Activated naive CD8-positive, alpha-beta T cell treated with anti-CD3 and anti-CD28 coated beads for 36 hours (primary cell): ENCODE measurements around the gene TXNRD2. TPM values are rescaled to one million over a fixed set of nuclear protein-coding genes. Genes with fewer than 3 reads are reported as not detected.
A peak's percentile ranks its signal among the peaks of the same experiment; 100 is the strongest.

Experiments used
- DNase-seq: peaks from one replicate; pipeline ENCODE4 v3.0.0; 2021
- H3K27ac Mint-ChIP-seq: one replicate; pipeline ENCODE4 v1.8.0; 2022; ENCODE audit warnings: mild to moderate bottlenecking, moderate library complexity, mixed read lengths
- H3K27me3 Mint-ChIP-seq: one replicate; pipeline ENCODE4 v1.8.0; 2022; ENCODE audit warnings: mild to moderate bottlenecking, mixed read lengths
- H3K36me3 Mint-ChIP-seq: one replicate; pipeline ENCODE4 v1.8.0; 2021; ENCODE audit warnings: mild to moderate bottlenecking, mixed read lengths
- H3K4me1 Mint-ChIP-seq: one replicate; pipeline ENCODE4 v1.8.0; 2021; ENCODE audit warnings: mixed read lengths
- H3K4me3 Mint-ChIP-seq: one replicate; pipeline ENCODE4 v1.8.0; 2022; ENCODE audit warnings: mild to moderate bottlenecking, moderate library complexity, mixed read lengths
- H3K9me3 Mint-ChIP-seq: one replicate; pipeline ENCODE4 v1.8.0; 2022; ENCODE audit warnings: mixed read lengths
- total RNA-seq, 2 experiments: library from RNA; stranded (reverse); gene quantifications; one replicate each; pipeline ENCODE4 v1.2.3, GENCODE V29; 2021

The TXNRD2 gene
- total RNA-seq: 10 to 100 TPM; 20.3 to 20.9 TPM

DNA sequence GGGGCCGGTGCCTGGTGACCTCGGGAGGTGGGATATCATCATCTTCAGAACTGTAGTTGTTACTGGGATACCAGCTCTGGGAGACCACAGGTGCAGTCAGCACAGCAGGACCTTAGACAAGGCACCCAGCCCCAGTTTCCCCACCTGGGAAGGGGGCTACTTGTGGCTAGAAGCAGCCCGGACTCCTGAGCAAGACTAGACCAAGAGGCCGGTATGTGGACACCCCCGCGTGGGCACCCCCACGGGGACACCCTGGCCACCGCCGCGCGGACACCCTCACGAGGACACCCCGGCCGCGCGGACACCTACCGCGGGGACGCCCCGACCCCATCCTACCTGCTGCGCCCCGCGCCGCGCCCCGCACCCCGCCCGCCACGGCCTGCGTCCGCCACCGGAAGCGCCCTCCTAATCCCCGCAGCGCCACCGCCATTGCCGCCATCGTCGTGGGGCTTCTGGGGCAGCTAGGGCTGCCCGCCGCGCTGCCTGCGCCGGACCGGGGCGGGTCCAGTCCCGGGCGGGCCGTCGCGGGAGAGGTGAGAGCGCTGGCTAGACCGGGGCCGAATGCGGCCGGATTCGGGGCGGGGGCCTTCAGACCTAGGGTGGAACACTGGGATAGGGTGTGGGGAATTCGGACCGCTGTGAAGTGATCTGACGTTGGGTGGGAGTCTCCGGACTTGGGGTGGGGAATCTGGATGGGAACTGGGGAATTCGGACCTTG lies at the start of gene TXNRD2, which contains the start of gene COMT:
TXNRD2 (minus strand) TSS at position 454 of the 718 bp plus-strand sequence; CDS start at position 439, 15 bp downstream.
COMT (plus strand) TSS at position 408 of the 718 bp plus-strand sequence. CDS start 20,755 bp downstream, outside the sequence.
- Mint-ChIP-seq H3K27ac (peak within 1 kb of the TSS; percentile 96), H3K9me3 (peaks cover 5% of the 10 kb centered on the region), H3K27me3 (no peaks in the 10 kb centered on the region), H3K4me3 (peak within 1 kb of the TSS; percentile 98), H3K36me3 (peaks cover 35% of the 10 kb centered on the region), H3K4me1 (peaks cover 32% of the 10 kb centered on the region)
- DNase-seq: peak; percentile 79

DNA sequence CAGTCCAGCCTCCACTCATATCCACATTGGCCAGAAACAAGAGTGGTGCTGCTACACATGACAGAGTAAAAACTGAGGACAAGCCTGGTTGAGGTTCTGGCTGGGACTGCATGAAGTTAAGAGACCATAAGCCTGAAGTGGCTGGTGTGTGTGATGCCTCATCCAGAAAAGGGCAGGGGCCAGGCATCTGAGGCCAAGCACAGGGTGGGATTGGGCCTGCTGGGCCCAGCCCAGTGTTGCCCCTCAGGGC lies 49.7 kb upstream of the TXNRD2 start:
- Mint-ChIP-seq H3K27me3 (no peaks in the 10 kb centered on the region), H3K27ac (no peak overlapping the region), H3K4me3 (no peak overlapping the region), H3K9me3 (no peaks in the 10 kb centered on the region), H3K4me1 (no peaks in the 10 kb centered on the region), H3K36me3 (no peaks in the 10 kb centered on the region)
- DNase-seq: no peak

DNA sequence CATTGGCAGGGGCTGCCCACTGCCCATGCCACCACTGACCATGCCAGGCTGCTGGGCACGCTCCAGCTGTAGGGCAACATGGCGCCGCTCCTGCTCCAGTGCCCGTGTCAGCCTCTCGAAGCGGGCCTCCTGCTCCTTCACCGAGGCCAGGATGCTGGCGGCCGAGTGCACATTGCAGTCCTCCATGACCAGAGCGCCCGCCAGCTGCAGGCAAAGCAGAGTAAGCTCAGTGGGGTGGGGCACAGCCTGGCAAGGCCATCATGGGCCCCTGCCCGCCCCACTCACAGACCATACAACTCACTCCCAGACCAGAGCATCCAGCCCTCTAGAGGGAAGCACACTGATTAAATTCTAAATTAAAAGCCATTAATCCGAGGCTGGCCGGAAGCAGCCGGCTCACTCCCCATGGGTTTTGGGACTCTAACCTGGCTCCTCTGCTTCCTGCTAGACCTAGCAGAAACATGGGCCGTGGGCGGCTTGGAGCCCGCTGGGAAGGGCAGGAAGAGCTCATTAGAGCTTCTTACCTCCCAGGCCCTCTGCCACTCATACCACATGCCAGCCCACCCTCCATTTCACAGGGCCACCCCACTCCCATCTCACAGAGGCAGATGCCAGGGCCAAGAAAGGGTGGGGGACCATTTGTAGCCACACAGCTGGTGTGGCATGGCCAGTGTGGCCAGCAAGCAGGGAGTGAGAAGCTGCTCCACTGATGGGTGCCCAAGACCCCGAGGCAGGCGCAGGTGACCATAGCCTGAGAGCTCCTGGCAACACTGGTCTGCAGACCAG lies 49.2 kb upstream of the TXNRD2 start:
- Mint-ChIP-seq H3K9me3 (no peaks in the 10 kb centered on the region), H3K36me3 (no peaks in the 10 kb centered on the region), H3K4me1 (no peaks in the 10 kb centered on the region)

DNA sequence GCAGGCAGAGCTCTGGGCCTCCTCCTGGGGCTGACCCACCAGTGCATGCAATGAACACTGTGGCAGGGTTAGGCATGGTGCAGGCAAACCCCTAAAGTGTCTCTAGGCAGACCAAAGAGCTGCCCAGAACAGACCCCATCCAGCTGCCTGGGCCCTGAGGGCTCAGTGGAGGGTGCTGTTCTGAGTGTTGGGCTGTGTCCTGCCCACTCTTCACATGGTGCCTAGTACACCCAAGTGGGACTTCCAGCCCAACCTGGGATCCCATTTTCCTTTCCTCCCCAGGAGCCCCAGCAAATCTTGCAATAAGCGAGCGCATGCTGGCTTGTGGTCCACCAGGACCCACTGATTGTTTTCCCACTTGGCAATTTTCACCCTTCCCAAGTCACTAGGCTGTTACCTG lies 48.6 kb upstream of the TXNRD2 start:
- Mint-ChIP-seq H3K9me3 (no peaks in the 10 kb centered on the region), H3K27ac (no peak overlapping the region), H3K4me1 (no peaks in the 10 kb centered on the region), H3K36me3 (no peaks in the 10 kb centered on the region), H3K27me3 (no peaks in the 10 kb centered on the region), H3K4me3 (no peak overlapping the region)
- no peak for DNase-seq

More for the DNA sequence above, 49.2 kb upstream of the TXNRD2 start:
- no peak overlapping the region for H3K27ac Mint-ChIP-seq
- H3K27me3 Mint-ChIP-seq: no peaks in the 10 kb centered on the region
- no peak for DNase-seq
- no peak overlapping the region for H3K4me3 Mint-ChIP-seq

DNA sequence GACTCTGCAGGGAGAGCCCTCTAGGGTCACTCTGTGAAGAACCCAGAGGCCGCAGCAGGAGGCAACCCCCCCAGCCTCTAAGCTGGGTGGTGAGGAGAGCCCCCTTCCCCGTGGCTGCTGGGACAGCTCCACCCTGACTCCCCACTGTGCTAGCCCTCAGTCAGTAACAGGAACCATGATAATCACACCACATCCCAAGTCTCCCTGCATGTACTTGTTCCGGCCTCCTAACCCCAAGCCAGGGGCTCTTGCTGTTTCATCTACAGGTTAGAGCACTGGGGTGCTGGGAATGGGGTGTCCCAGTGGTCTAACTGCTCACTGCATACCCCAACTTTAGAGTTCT lies 48.1 kb upstream of the TXNRD2 start:
- H3K9me3 Mint-ChIP-seq: no peaks in the 10 kb centered on the region
- no peak for DNase-seq
- H3K36me3 Mint-ChIP-seq: no peaks in the 10 kb centered on the region
- H3K4me3 Mint-ChIP-seq: no peak overlapping the region
- peaks cover 3% of the 10 kb centered on the region for H3K27me3 Mint-ChIP-seq
- no peak overlapping the region for H3K27ac Mint-ChIP-seq
- no peaks in the 10 kb centered on the region for H3K4me1 Mint-ChIP-seq

DNA sequence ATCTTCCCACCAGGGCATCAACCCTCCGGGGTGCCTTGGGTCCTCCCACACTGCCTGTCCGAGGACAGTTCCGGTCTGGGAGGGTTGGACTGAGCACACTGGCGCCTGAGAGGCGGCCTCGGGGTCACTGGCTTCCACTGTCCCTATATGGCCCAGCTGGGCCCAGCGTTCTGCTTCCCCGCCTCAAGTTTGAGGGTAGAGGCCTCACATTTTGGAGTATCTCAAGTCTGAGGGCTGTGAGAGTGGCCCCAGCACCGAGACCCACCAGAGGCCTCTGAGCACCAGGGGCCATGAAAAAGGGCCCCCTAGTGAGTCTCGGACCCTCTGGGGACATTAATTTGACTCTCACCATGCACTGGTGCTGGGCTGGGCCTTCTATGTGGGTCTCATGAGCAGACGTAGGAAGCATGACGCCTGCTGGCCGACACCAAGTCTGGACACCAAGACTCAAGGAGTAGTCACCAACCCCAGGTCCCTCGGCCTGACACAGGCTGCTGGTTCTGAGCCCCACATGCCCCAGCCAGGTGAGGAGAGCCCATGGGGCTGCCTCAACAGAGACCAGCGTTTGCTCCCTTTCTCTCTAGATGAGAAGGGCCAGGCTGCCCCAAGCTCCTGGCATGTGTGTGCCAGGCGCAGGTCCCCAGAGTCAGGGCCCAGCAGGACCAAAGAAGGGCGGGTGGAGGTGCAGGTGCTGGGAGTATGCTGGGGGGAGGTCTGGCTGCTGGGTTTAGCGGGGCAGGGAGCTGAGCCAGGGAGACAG lies 47.5 kb upstream of the TXNRD2 start:
- no peaks in the 10 kb centered on the region for H3K36me3 Mint-ChIP-seq
- no peaks in the 10 kb centered on the region for H3K9me3 Mint-ChIP-seq
- peaks cover 3% of the 10 kb centered on the region for H3K27me3 Mint-ChIP-seq
- no peaks in the 10 kb centered on the region for H3K4me1 Mint-ChIP-seq
- no peak overlapping the region for H3K4me3 Mint-ChIP-seq
- H3K27ac Mint-ChIP-seq: no peak overlapping the region
- no peak for DNase-seq

DNA sequence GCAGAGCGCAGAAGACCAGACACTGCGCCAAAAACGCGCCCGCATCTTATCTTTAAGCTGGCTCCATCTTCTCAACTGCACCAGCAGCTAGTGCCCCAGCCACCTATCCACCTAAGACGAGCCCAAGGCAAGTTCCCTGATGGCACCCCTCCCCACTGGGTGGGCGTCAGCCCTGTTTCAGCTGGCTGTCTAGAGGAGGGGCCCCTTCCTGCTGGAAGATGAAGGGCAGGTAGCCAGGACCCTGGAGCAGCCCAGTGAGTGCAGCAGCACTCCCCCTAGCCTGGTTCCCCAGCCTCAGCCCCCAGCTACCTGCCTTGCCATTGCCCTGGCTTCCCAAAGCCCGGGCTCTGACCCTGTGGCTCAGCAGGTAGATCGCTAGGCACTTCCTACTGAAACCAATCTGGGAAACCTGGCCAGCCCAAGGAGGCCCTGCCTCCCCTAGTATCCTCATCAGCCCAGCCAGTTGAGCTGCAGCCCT lies 46.8 kb upstream of the TXNRD2 start:
- Mint-ChIP-seq H3K9me3 (no peaks in the 10 kb centered on the region), H3K4me3 (no peak overlapping the region), H3K27me3 (peaks cover 3% of the 10 kb centered on the region), H3K36me3 (no peaks in the 10 kb centered on the region), H3K4me1 (no peaks in the 10 kb centered on the region), H3K27ac (no peak overlapping the region)
- no peak for DNase-seq

DNA sequence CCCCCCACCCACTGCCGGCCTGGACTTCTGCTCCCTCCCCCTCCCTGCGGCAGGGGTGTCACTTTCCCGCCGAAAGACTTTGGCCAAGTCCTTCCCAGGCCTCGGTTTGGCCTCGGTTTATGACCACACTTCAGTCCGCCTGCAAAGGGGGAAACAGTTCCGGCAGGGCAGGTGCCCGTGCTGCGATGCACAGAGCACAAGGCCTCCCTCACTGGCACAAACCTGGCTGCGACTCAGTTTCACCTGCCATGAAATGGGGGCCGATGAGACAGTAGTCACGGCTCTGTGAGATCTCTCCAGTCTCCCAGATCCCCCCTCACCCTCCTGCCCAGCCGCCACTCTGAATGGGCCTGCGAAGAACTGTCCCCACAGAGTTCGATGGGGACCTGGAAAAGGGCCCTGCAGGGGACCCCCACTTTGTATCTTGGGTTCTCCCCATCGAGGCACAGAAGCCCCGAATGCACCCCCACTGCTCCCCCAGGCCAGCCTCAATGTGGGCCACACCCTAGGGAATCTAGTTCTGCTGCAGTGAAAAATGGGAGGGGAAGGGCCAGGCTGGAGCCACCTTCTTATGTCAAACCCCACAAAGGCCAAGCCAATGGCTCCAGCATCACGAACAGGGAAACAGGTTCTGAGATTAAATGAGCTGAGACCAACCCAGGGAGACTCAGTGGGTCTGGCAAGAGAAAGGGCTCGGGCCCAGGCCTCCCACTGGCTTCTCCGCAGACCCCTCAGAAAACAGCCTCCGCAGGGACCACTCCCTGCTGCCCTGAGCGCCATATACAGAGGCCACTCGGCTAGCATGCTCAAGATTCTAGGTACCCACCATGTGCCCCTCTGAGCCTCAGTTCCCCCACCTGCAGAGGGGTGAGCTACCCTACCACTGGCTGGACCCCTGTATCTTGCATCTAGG lies 46.0 kb upstream of the TXNRD2 start:
- H3K4me3 Mint-ChIP-seq: no peak overlapping the region
- H3K27me3 Mint-ChIP-seq: peaks cover 3% of the 10 kb centered on the region
- H3K4me1 Mint-ChIP-seq: no peaks in the 10 kb centered on the region
- no peaks in the 10 kb centered on the region for H3K9me3 Mint-ChIP-seq
- no peak for DNase-seq
- H3K27ac Mint-ChIP-seq: no peak overlapping the region
- H3K36me3 Mint-ChIP-seq: no peaks in the 10 kb centered on the region

DNA sequence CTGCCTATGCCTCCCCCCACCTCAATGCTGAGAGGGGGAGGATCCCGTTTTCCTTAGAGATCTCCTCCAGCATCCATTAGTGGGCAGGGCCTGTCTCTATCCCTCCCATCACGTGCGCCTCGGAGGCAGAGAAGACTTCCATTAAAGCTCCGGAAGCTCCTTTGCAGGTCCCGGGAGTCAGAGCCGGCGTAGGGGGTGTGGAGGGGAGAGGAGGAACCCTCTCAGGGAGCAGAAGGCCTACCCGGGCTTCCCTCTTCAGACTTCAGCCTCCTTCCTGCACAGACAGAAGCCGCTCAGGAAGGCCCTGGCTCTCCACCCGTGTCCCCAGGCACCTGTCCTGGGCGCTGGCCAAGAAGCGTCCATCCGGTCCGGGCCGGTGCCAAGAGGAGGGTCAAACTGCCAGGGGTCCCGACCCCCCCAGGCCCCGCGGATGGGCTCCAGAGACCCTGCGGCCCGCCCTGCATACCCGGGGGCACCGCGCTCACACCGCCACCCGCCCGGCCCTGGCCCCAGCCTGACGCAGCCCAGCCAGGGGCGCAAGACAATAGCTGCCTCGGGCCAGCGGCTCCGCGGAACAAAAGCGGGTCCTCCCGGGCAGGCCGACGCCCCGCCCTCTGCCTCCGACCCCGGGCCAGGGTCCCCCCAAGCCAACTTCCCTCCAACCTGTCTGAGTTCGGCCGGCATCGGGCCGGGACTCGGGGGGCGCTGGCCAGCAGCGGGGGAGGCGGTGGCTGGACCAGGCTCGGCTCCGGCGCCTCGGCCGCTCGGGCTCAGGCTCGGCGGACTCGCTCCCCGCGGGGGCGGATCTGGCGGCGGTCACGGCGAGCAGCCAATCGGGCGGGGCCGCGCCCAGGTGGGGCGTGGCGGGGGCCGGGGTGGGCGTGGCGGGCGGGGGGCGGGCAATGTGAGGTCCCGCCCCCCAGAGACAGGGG lies 45.1 kb upstream of the TXNRD2 start:
- H3K36me3 Mint-ChIP-seq: no peaks in the 10 kb centered on the region
- H3K27me3 Mint-ChIP-seq: peaks cover 3% of the 10 kb centered on the region
- no peak overlapping the region for H3K27ac Mint-ChIP-seq

DNA sequence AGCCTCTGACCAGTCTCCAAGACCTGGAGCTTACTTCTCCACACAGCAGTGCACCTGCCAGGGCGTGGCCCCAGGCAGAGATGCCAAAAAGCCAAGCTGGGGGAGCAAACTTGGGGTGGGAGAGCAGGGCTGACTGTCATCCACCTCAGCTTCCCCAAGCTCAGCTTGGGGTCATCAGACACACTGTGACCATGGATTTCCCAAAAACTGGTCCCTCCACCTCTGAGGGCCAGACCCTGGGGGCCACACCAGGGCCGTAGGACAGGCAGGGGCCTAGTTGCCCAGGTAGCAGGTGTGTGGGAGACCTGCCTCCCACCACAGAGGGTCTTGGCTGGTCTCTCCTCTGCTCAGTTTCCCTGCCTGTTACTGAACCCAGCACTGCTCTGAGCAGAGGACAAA lies 44.4 kb upstream of the TXNRD2 start:
- Mint-ChIP-seq H3K27ac (no peak overlapping the region), H3K9me3 (no peaks in the 10 kb centered on the region), H3K27me3 (peaks cover 3% of the 10 kb centered on the region), H3K4me3 (no peak overlapping the region), H3K36me3 (no peaks in the 10 kb centered on the region), H3K4me1 (no peaks in the 10 kb centered on the region)
- DNase-seq: no peak

More for the DNA sequence above, 45.1 kb upstream of the TXNRD2 start:
- H3K4me3 Mint-ChIP-seq: peak overlapping the region; percentile 29
- DNase-seq: peak; percentile 83
- no peaks in the 10 kb centered on the region for H3K9me3 Mint-ChIP-seq
- H3K4me1 Mint-ChIP-seq: no peaks in the 10 kb centered on the region

DNA sequence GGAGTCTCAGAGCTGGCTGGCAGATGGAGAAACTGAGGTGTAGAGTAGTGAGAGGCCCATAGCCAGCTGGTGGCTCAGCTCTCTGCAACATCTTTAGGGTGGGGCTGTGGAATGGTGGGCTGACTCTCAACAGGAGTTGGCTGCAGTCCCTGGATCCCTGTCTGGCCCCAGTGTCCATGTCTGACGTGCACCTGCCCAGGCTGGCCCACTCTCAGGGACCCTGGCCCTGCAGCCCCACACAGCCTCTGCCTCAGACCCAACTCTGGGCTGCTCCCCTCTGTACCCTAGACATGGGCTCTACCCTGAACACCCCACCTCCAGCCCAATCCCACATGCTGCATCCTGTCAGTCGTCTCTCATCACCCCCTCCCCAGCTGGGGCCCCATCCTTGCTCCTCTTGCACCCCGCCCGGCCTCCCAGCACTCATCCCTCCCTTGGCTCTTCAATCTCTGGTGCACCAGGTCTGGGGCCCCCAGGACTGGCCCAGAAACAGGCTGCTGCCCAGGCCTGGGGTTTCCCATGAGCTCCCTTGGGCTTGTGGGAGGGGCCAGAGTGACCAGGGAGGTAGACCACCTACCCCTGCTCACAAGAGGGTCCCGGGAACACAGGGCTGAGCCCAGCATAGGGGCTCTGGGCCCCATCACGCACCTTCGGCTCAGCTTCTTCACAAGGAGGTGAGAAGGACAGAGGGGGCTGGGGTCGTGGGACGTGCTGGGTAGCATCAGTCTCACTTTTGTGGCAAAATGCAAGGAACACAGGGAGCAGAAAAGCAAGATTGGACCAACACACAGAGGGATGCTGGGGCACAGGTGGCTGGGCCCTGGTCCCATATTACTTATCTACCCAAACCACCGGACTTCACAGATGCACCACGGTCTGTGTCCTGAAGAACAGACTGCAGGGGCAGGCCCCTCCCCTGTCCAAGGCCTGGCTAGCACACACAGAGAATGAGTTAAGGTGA lies 43.5 kb upstream of the TXNRD2 start:
- Mint-ChIP-seq H3K36me3 (no peaks in the 10 kb centered on the region), H3K4me3 (no peak overlapping the region)

DNA sequence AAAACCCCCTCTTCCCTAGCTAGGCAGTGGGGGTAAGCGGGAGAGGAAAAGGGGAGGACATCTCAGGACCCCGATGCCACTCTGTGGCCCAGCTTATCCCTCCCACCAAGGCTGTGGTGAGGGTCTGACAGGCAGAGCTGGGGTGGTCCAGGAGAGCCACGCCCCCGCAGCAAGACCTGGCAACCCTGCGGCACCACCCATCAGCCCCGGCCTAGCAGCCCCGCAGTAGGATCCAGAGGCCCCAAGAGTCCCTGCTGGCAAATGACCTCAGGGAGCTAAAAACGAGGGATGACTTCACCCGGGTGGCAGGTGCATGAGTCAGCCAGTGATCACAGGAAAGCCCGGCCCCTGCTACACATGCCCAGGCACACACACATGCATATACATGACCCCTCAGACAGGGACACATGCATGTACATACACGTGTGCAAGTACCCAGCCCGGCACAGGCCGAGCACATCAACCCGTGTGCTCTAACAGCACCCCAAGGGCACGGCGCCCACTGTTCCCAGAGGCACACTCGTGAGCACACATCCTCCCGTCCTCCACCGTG lies 42.7 kb upstream of the TXNRD2 start:
- no peaks in the 10 kb centered on the region for H3K36me3 Mint-ChIP-seq
- H3K4me3 Mint-ChIP-seq: no peak overlapping the region
- peaks cover 3% of the 10 kb centered on the region for H3K27me3 Mint-ChIP-seq
- no peaks in the 10 kb centered on the region for H3K4me1 Mint-ChIP-seq
- H3K27ac Mint-ChIP-seq: no peak overlapping the region
- no peaks in the 10 kb centered on the region for H3K9me3 Mint-ChIP-seq
- no peak for DNase-seq

More for the DNA sequence above, 43.5 kb upstream of the TXNRD2 start:
- Mint-ChIP-seq H3K9me3 (no peaks in the 10 kb centered on the region), H3K27me3 (peaks cover 3% of the 10 kb centered on the region), H3K4me1 (no peaks in the 10 kb centered on the region), H3K27ac (no peak overlapping the region)
- no peak for DNase-seq
